Osteoblast (primary cell): ENCODE results near the gene MED13L. TPM values are rescaled to one million over a fixed set of nuclear protein-coding genes. Genes with fewer than 3 reads are reported as not detected.

Source experiments
- DNase-seq: peaks from one replicate; pipeline ENCODE4 v3.0.0; 2011; ENCODE audit warnings: low spot score, mixed read lengths; ENCODE audit not compliant: insufficient read length; ENCODE audit errors: missing footprints
- H2AFZ ChIP-seq: 2 replicates; pipeline ENCODE4 v1.6.0; 2011; ENCODE audit warnings: mild to moderate bottlenecking, low read length
- H3K27ac ChIP-seq: 2 replicates; pipeline ENCODE4 v1.5.1; 2011; ENCODE audit warnings: mild to moderate bottlenecking, low read depth, low read length, moderate library complexity
- H3K27me3 ChIP-seq: 2 replicates; pipeline ENCODE4 v1.6.0; 2012; ENCODE audit warnings: mild to moderate bottlenecking, control low read depth, inconsistent platforms, low read length, moderate library complexity; ENCODE audit not compliant: insufficient read depth
- H3K36me3 ChIP-seq: 2 replicates; pipeline ENCODE4 v1.5.1; 2011; ENCODE audit warnings: mild to moderate bottlenecking, low read length, control low read depth, moderate library complexity; ENCODE audit not compliant: insufficient read depth
- H3K4me1 ChIP-seq: 2 replicates; pipeline ENCODE4 v1.5.1; 2011; ENCODE audit warnings: mild to moderate bottlenecking, low read length, control low read depth, moderate library complexity; ENCODE audit not compliant: insufficient read depth
- H3K4me2 ChIP-seq: 2 replicates; pipeline ENCODE4 v1.6.0; 2011; ENCODE audit warnings: mild to moderate bottlenecking, low read length; ENCODE audit not compliant: insufficient read depth
- H3K4me3 ChIP-seq: fragments of 200-600 bp; sonication (generic); 3 replicates; pipeline ENCODE4 v1.5.1; 2012; ENCODE audit warnings: mild to moderate bottlenecking, low read length, inconsistent platforms; ENCODE audit not compliant: insufficient read depth
- H3K79me2 ChIP-seq: 2 replicates; pipeline ENCODE4 v1.6.0; 2012; ENCODE audit warnings: mild to moderate bottlenecking, low read length, control low read depth, inconsistent platforms; ENCODE audit not compliant: insufficient read depth
- H3K9me3 ChIP-seq: 2 replicates; pipeline ENCODE4 v1.5.1; 2011; ENCODE audit warnings: low read depth, low read length, control low read depth
- H4K20me1 ChIP-seq: 2 replicates; pipeline ENCODE4 v1.6.0; 2012; ENCODE audit warnings: mild to moderate bottlenecking, low read length, control low read depth; ENCODE audit not compliant: insufficient read depth
- total RNA-seq: library from RNA; depleted of rRNA; stranded (reverse); fragments of >200 nt; gene quantifications from 2 replicates; pipeline ENCODE4 v1.2.3, GENCODE V29; 2012
- TF ChIP-seq, protein P1 (sequence below): IDR thresholded peaks from 2 replicates; pipeline ENCODE4 v1.5.1; 2011; ENCODE audit warnings: mild to moderate bottlenecking, low read depth, low read length, moderate library complexity; ENCODE audit errors: extremely low read depth

The MED13L gene
- total RNA-seq, 1 donor: 359 TPM

DNA sequence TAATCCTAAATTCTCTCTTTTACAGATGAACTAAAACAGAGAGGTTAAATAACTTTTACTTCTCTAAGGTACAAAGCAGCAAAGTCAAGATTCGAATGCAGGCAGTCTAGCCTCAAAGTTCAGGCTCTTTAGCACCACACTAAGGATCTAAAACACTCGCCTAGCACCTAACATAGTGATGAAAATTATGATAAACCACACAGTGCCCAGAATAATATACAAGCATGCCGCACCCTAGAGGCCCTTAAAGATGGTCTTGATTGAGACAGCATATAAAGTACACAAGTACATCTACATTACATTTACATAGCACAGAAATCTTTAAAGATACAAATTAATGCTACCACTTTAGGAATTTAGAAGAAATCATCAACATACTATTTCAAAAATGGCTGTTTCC, 207.0 kb downstream of the MED13L start:
- Histone ChIP-seq H3K79me2 (peaks cover 83% of the 10 kb centered on the region), H3K36me3 (no peaks in the 10 kb centered on the region), H3K9me3 (no peaks in the 10 kb centered on the region), H3K27ac (no peak overlapping the region), H3K4me2 (no peak overlapping the region), H3K4me3 (no peak overlapping the region), H3K27me3 (no peaks in the 10 kb centered on the region), H4K20me1 (peaks cover 44% of the 10 kb centered on the region), H3K4me1 (peaks cover 6% of the 10 kb centered on the region), H2AFZ (no peak overlapping the region)
- DNase-seq: no peak
- TF ChIP-seq, protein P1, sequence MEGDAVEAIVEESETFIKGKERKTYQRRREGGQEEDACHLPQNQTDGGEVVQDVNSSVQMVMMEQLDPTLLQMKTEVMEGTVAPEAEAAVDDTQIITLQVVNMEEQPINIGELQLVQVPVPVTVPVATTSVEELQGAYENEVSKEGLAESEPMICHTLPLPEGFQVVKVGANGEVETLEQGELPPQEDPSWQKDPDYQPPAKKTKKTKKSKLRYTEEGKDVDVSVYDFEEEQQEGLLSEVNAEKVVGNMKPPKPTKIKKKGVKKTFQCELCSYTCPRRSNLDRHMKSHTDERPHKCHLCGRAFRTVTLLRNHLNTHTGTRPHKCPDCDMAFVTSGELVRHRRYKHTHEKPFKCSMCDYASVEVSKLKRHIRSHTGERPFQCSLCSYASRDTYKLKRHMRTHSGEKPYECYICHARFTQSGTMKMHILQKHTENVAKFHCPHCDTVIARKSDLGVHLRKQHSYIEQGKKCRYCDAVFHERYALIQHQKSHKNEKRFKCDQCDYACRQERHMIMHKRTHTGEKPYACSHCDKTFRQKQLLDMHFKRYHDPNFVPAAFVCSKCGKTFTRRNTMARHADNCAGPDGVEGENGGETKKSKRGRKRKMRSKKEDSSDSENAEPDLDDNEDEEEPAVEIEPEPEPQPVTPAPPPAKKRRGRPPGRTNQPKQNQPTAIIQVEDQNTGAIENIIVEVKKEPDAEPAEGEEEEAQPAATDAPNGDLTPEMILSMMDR: no peak

DNA sequence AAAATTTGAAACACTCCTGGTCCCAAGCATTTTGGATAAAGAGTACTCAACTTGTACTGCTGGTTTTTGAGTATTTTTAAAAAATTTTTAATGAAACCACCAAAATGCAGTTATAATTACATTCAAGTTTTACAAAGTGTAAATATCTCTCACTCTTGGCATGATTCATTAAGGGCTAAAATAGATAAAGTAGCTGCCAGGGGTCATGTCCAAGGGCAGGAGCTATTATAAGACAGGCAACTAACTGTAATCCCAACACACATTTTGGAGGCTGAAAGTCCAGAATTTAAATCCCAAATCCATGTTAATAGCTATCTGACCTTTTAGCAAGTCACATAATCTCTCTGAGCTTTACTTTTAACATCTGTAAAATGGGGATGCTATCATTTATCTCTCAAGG, 207.6 kb downstream of the MED13L start:
- no peaks in the 10 kb centered on the region for H3K36me3 ChIP-seq
- TF ChIP-seq, protein P1: no peak
- H3K9me3 ChIP-seq: no peaks in the 10 kb centered on the region
- H3K27me3 ChIP-seq: no peaks in the 10 kb centered on the region
- peaks cover 83% of the 10 kb centered on the region for H3K79me2 ChIP-seq
- DNase-seq: no peak
- peaks cover 7% of the 10 kb centered on the region for H3K4me1 ChIP-seq
- no peak overlapping the region for H3K27ac ChIP-seq
- no peak overlapping the region for H3K4me2 ChIP-seq
- H3K4me3 ChIP-seq: no peak overlapping the region
- H4K20me1 ChIP-seq: peaks cover 43% of the 10 kb centered on the region
- no peak overlapping the region for H2AFZ ChIP-seq

DNA sequence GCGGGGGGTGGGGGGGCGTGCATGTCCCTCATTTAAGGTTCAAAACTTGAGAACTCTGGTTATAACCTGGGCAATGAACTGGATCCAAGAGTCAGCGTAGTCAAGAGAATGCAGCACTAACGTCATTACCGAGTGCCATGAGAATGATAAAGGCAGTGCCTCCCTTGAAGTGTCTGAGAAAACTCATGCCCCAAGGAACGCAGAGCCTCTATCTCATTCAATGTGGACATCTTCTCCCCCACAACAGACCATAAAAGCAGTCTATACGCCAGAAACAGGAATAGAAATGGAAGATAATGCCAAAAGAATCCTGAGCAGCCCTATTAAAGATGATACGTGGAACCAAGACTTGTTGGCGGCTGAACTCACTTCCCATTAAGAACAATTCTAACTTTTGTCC, 208.6 kb downstream of the MED13L start:
- peaks cover 85% of the 10 kb centered on the region for H3K79me2 ChIP-seq
- no peaks in the 10 kb centered on the region for H3K36me3 ChIP-seq
- no peak for DNase-seq
- H3K27ac ChIP-seq: no peak overlapping the region
- peaks cover 7% of the 10 kb centered on the region for H3K4me1 ChIP-seq
- no peak overlapping the region for H3K4me3 ChIP-seq
- no peak overlapping the region for H3K4me2 ChIP-seq
- H3K9me3 ChIP-seq: no peaks in the 10 kb centered on the region
- peaks cover 49% of the 10 kb centered on the region for H4K20me1 ChIP-seq
- TF ChIP-seq, protein P1: no peak
- H3K27me3 ChIP-seq: no peaks in the 10 kb centered on the region
- no peak overlapping the region for H2AFZ ChIP-seq

DNA sequence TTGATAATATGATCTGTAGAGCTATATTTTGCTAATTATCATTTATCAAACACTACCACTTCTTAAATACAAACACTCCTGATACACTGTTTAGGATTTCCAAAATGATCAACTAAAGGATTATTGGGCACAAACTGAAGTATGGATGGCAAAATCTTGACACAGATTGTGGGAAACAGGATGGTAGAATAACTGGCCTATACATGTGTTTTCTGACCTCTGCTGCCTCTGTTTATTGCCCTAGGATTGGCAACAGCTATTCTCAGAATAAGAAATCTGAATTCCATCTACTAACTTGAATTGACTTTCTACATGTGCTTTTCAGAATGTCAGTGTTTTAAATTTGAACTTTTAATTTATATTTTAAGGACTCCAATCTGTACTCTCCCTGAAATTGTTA, 209.1 kb downstream of the MED13L start:
- TF ChIP-seq, protein P1: no peak
- DNase-seq: no peak
- H3K27me3 ChIP-seq: no peaks in the 10 kb centered on the region
- H3K4me1 ChIP-seq: peaks cover 7% of the 10 kb centered on the region
- peaks cover 49% of the 10 kb centered on the region for H4K20me1 ChIP-seq
- no peak overlapping the region for H3K4me3 ChIP-seq
- H2AFZ ChIP-seq: no peak overlapping the region
- H3K9me3 ChIP-seq: no peaks in the 10 kb centered on the region
- H3K36me3 ChIP-seq: no peaks in the 10 kb centered on the region
- peaks cover 85% of the 10 kb centered on the region for H3K79me2 ChIP-seq
- H3K4me2 ChIP-seq: no peak overlapping the region
- H3K27ac ChIP-seq: no peak overlapping the region
